GM19328 (cell line): Measurements from ENCODE around the gene S100A2.
"Not testable (repeated sequence)": the region's sequence is repeated elsewhere in the genome, so short reads cannot be mapped to it uniquely, and the experiment has no call there.

ENCODE experiments used
- ATAC-seq: cut with Tn5 transposase; IDR thresholded peaks from one replicate; pipeline ENCODE4 v1.9.1; 2021; ENCODE audit warnings: mild to moderate bottlenecking, moderate library complexity; ENCODE audit not compliant: unreplicated experiment

Gene S100A2

DNA sequence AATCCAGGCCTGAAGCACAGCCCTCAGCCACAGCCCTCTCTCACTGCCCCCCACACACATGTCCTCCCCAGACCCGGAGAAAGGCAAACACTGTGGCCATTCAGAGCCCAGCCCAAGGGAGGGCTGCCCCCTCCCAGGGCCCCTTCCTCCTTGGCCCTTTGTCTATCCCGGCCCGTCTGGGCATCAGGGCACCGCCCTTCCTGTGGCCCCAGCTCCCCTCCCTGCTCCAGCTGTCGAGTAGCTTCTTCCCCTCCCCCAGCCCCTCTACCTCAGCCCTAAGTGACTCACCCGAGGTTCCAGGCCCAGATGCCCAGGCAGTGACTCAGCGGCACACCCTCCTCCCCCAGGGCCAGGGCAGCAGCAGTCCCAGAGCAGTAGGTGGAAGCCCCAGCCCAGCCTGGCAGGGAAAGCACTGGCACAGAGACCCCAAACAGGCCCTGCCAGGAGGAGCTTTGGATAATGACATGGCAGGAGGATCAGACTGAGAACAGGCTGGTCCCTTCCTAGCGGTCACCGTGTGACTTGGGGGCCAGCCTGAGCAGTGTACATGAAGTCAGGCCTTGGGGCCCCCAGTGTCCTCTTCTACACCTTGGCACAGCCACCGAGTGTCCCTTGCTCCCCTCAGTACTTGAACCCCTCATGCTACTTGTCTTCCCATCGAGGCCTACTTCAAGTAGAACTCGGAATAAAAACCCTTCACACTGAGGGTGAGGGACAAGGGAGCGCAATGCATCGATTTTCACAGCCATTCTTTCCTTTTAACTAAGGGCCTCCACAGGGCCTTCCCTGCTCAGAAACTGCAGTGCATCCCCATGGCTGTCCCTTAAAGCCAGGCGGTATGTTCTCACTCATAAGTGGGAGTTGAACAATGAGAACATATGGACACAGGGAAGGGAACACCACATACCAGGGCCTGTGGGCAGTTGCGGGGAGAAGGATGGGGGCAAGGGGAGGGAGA is 1.0 kb upstream of the S100A2 start:
- ATAC-seq = no peak

GRCh38 chr1:153563991-153564390 is 1.7 kb downstream of the S100A2 start:
- ATAC-seq = no peak

- no peak for ATAC-seq
Measured at GRCh38 chr1:153563483-153563901, 2.2 kb downstream of the S100A2 start.

GRCh38 chr1:153562021-153562420 is 3.6 kb downstream of the S100A2 start:
- ATAC-seq = not testable (repeated sequence)

DNA sequence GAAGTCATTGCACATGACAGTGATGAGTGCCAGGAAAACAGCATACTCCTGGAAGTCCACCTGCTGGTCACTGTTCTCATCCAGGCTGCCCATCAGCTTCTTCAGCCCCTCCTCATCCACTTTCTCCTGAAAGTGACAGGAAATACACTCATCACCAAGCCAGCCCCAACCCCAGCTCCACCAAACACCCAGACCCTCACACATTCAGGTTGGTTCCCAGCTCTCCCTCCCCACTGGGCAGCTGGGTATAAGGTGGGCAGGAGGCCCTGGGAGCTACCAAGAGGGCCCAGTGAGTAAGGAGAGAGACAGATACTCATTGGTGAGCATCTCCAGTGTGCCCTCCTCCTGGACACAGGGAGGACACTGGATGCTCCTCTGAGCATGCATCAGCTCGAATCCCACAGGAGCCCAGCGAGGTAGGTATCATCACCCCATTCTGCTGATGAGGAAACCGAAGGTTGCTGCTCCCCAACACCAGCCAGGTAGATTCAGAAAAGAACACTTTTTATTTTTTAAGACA is 4.1 kb downstream of the S100A2 start:
- ATAC-seq = no peak

DNA sequence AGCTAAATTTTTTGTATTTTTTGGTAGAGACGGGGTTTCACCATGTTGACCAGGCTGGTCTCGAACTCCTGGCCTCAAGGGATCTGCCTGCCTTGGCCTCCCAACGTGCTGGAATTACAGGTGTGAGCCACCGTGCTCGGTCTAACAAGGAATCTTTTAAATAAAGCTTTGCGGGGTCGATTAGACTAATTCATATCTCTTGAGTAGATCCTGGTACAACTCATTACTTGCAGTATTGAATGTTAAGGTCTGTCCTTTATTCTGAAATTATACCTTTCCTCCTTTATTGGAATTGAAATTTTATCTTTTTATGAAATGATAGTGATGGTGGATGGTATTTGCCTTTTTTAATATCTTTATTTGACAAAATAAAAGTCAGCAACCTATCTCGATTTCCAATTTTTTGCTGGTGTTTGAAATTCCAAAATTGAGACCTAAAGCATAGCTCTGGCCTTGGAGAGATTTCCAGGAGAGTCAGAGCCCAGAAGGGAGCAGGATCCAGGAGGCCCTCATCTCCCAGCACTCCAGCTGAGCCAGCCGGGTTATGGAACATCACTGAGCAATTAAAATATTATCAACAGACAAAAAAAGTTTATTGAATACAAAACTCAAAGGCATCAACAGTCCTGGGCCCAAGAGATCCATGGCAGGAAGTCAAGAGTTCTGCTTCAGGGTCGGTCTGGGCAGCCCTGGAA is 4.7 kb downstream of the S100A2 start:
- ATAC-seq = no peak

- no peak for ATAC-seq
Measured at GRCh38 chr1:153560241-153560640, 5.4 kb downstream of the S100A2 start.

- no peak for ATAC-seq
Measured at GRCh38 chr1:153557877-153558276, 7.8 kb downstream of the S100A2 start.

GRCh38 chr1:153556348-153556747 is 9.3 kb downstream of the S100A2 start:
- no peak for ATAC-seq

DNA sequence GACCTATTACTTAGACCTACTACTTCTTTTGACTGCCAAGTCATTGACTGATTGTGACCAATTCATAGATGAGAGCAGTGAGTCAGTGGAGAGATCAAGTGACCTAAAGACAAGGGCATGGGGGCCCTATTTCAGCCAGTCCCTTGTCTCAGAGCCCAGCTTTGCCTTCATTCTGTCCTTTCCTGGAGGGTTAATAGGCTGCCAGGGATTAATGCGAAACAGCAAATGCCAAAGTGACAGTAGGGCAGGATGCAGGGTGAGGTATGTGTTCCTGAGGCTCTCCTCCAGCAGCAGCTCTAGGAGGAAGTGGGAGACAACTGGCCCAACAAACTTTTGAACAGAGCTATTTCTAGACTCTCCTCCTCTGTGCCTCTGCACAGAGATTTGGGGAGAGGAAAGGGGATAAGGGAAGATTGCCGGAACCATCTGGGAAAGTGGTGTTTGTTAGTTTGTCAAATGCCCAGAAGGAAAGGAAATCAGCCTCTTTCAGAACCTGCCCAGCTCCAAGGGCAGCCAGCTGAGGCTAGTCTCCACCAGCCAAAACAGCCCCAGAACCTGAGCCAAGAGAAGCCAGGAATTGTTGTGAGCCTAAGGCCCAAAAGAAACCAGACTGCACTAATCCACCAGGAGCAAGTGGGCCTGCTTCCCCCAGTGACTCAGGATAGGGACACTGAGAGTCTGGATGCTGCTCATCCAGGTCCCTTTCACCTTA is 11.7 kb downstream of the S100A2 start:
- no peak for ATAC-seq

GRCh38 chr1:153553096-153553495 is 12.5 kb downstream of the S100A2 start:
- no peak for ATAC-seq

- ATAC-seq = no peak
Measured at GRCh38 chr1:153552335-153552734, 13.3 kb downstream of the S100A2 start.

GRCh38 chr1:153550827-153551500 is 14.7 kb downstream of the S100A2 start:
- ATAC-seq = no peak

DNA sequence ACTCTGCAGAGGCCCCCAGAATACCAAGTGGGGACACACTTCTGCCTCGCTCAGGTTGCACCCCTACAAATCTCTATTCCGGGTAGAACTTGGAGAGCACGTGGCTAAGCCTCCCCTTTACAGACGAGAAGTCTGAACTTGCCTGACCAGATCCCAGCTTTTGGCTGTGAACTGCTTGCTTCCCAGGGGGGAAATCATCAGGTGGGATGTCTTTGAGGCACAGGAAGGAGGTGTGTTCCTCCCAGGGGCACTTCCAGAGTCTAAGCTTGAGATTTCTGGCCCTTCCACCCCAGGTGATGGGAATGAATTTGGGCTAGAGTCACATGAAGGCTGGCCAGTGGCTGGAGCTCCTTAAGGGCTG is 15.3 kb downstream of the S100A2 start:
- ATAC-seq = no peak

DNA sequence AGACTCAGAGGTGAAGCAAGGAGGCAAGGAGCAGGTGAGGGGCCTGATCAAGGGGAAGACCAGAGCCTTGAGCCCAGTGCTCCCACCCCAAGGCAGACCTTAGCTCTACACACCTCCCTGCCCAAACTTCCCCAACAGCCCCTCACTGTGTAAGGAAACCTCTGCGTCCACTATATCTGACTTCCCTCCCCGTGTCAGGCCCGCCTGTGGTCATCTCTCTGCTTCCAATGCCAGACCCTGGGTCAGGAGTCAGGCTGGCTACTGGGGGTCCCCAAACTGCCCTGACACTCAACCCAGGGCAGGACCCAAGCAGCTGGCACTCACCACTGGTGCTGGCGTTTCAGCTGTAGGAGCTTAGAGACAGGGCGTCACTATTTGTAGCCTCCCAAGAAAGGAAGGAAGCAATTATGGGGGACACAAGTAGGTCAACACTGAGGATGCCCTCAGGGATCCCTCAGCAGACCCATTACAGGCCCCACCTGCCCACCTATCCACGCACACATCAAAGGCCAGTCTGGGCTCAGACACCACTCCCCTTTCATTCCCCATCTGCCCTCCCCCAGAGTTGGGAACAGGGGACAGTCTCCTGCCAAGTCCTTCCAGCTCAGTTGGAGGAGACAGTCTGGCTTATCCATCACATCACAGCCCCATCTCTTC is 15.8 kb downstream of the S100A2 start:
- no peak for ATAC-seq

DNA sequence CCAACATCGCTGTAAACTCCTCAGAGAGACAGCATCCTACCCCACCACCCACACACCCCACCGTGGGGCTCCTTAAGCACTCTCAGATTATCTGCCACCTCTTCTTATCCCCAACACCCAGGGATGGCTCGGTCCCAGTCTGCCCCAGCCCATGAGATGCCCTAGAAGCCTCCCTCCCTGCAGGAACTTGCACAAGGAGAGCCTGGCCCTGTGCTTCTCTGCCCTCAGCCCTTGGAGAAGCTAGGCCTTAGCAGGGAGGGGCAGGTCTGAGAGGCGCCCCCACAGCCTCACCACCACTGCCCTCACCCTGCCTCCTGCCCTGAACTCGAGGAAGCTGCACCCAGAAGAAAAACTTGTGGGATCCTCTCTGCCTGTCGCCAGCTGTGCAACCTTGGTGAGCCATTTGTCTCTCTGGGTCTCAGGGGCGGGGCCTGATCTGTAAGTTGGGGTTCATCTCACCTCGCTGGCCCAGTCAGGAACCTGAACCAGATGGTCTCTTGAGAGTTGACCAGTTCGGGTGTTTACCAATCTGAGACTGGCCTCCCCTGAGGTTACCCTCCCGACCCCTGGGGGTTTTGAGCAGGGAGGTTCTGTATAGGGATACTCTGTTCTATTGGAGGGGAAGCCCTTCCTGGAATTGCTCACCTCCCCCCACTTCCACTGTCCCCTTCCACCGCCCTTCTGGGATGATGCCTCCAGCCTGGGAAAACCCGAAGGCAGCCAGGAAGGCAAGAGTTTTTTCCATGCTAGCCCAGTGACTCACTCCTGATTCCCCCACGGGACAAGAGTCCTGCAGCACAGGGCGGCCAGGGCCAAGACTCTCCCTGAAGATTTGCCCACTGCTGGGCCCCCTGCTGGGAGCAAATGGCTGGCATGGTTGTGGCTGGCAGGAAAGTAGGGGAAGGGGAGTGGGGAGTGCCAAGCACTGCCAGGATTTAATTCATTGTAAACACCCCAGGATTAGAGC is 16.6 kb downstream of the S100A2 start, which contains the start of gene S100A3:
S100A3 (minus strand) TSS at position 537 of the 967 bp plus-strand sequence. CDS start 773 bp downstream, outside the sequence.
- ATAC-seq = no peak

- no peak for ATAC-seq
Measured at GRCh38 chr1:153547560-153548551, 17.8 kb downstream of the S100A2 start.
